ENCODE measurements around the gene SF3B1. TPM values are rescaled to one million over a fixed set of nuclear protein-coding genes. Genes with fewer than 3 reads are reported as not detected.

Gene SF3B1
- total and polyA plus RNA-seq, 2 experiments from 2014 or later: 196 to 216 TPM

DNA sequence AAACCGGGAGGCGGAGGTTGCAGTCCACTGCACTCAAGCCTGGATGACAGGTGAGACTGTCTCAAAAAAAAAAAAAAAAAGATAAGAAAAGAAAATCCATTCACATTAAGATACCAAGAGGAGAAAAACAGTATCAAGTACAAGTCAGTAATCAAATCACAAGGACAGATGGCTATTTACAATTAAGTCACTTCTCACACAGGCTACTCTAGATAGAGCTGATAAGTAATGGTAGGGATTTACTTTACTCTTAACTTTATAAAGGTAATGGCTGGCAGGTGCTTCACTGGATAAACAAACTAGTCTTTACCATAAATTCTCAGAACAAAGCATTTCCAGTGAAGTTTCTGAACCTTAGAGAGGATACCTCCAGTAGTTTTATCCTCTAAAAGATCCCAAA, 11.5 kb downstream of the SF3B1 start:
- H3K27ac ChIP-seq: no peak overlapping the region
- H4K20me1 ChIP-seq (ENCODE audit: insufficient read depth): peaks cover 21% of the 10 kb centered on the region; the same call in 1 of the 2 replicates
- DNase-seq: no peak
- peaks cover 27% of the 10 kb centered on the region; the same call in 1 of the 2 replicates for H3F3A ChIP-seq (ENCODE audit: insufficient read depth)
- no peaks in the 10 kb centered on the region for H3K27me3 ChIP-seq (replicated peaks; ENCODE audit: insufficient read depth)
- no peak overlapping the region for H3K4me3 ChIP-seq
- H3K9me2 ChIP-seq (ENCODE audit: insufficient read depth): no peaks in the 10 kb centered on the region
- no peaks in the 10 kb centered on the region for H3K9me3 ChIP-seq (ENCODE audit: low read depth)
- TF ChIP-seq EZH2 (IDR thresholded peaks at IDR 0.05; ENCODE audit: insufficient read depth, poor library complexity, severe bottlenecking) (no peak), EZH2phosphoT487 (IDR thresholded peaks at IDR 0.05; ENCODE audit: insufficient read depth, low read depth) (no peak)
- H3K4me2 ChIP-seq (ENCODE audit: unreplicated experiment): no peak overlapping the region
- in situ Hi-C loops (cut with MboI): no loop called here
- H3K9ac ChIP-seq: no peak overlapping the region
- peaks cover 38% of the 10 kb centered on the region for H3K36me3 ChIP-seq (ENCODE audit: low read depth)
- 95 to 100% methylated on average over 2 of the region's 2 CpGs for WGBS, 2 experiments (ENCODE audit: low coverage in 1 of 2, low lambda C conversion rate in 2 of 2, missing lambda C conversion rate in 2 of 2)
- peaks cover 100% of the 10 kb centered on the region for H3K79me2 ChIP-seq (ENCODE audit: insufficient read depth)
- peaks cover 18% of the 10 kb centered on the region for H3K4me1 ChIP-seq (ENCODE audit: insufficient read depth)
- no peak overlapping the region for H2AFZ ChIP-seq

DNA sequence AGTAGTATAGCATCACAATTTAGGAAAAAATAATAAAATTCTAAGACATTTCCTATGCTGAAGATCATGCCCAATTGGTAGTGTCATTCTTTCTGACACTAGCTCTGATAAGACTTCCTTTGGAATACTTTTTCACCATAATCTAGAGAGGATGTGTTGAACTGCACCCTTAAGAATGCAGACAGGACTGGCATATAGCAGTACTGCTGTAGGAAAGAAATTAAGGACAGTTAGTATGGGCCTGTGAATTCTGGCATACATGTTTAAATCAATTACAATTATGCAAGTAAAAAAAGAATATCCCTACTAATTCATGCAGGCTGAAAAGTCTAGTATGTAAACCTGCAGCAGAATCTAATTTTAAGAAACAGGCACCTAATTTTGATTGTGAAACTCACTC, 15.4 kb downstream of the SF3B1 start:
- no peak overlapping the region for H3K4me3 ChIP-seq
- peaks cover 100% of the 10 kb centered on the region for H3K79me2 ChIP-seq (ENCODE audit: insufficient read depth)
- no peaks in the 10 kb centered on the region for H3K27me3 ChIP-seq (replicated peaks; ENCODE audit: insufficient read depth)
- H3K4me2 ChIP-seq (ENCODE audit: unreplicated experiment): no peak overlapping the region
- H3K9ac ChIP-seq: no peak overlapping the region
- TF ChIP-seq EZH2 (IDR thresholded peaks at IDR 0.05; ENCODE audit: insufficient read depth, poor library complexity, severe bottlenecking): no peak
- TF ChIP-seq EZH2phosphoT487 (IDR thresholded peaks at IDR 0.05; ENCODE audit: insufficient read depth, low read depth): no peak
- H3F3A ChIP-seq (ENCODE audit: insufficient read depth): peaks cover 21% of the 10 kb centered on the region; the same call in 1 of the 2 replicates
- in situ Hi-C loops (cut with MboI): no loop called here
- peaks cover 6% of the 10 kb centered on the region; the same call in 1 of the 2 replicates for H4K20me1 ChIP-seq (ENCODE audit: insufficient read depth)
- H3K9me2 ChIP-seq (ENCODE audit: insufficient read depth): no peaks in the 10 kb centered on the region
- DNase-seq: no peak
- no peak overlapping the region for H2AFZ ChIP-seq
- no peaks in the 10 kb centered on the region for H3K9me3 ChIP-seq (ENCODE audit: low read depth)
- H3K27ac ChIP-seq: no peak overlapping the region
- H3K36me3 ChIP-seq (ENCODE audit: low read depth): peaks cover 72% of the 10 kb centered on the region
- no peaks in the 10 kb centered on the region for H3K4me1 ChIP-seq (ENCODE audit: insufficient read depth)

DNA sequence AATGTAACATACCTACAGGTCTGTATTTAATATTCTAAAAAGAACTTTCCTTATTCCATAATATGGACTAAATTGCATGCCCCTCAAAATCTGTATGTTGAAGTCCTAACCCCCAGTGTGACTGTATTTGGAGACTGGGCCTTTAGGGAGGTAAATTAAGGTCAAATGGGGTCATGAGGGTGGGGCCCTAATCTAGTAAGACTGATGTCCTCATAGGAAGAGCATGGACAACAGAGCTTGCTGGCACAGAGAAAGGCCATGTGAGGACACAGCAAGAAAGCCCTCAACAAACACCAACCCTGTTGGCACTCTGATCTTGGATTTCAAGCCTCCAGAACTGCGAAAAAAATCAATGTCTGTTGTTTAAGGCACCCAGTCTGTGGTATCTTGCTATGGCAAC, 18.6 kb downstream of the SF3B1 start:
- H3F3A ChIP-seq (ENCODE audit: insufficient read depth): peaks cover 12% of the 10 kb centered on the region; the same call in 1 of the 2 replicates
- peaks cover 100% of the 10 kb centered on the region for H3K79me2 ChIP-seq (ENCODE audit: insufficient read depth)
- no peak for TF ChIP-seq EZH2phosphoT487 (IDR thresholded peaks at IDR 0.05; ENCODE audit: insufficient read depth, low read depth)
- TF ChIP-seq EZH2 (IDR thresholded peaks at IDR 0.05; ENCODE audit: insufficient read depth, poor library complexity, severe bottlenecking): no peak
- no peaks in the 10 kb centered on the region for H3K9me3 ChIP-seq (ENCODE audit: low read depth)
- peaks cover 79% of the 10 kb centered on the region for H3K36me3 ChIP-seq (ENCODE audit: low read depth)
- no peak overlapping the region for H3K27ac ChIP-seq
- no peak overlapping the region for H3K9ac ChIP-seq
- no peak overlapping the region for H2AFZ ChIP-seq
- whole genome bisulfite sequencing, 2 experiments (ENCODE audit: low coverage in 1 of 2, low lambda C conversion rate in 2 of 2, missing lambda C conversion rate in 2 of 2): 94 to 100% methylated on average over 1 of the region's 1 CpG
- H3K4me1 ChIP-seq (ENCODE audit: insufficient read depth): no peaks in the 10 kb centered on the region
- H3K4me3 ChIP-seq: no peak overlapping the region
- no peak for DNase-seq
- no peak overlapping the region for H3K4me2 ChIP-seq (ENCODE audit: unreplicated experiment)
- no peaks in the 10 kb centered on the region for H3K9me2 ChIP-seq (ENCODE audit: insufficient read depth)
- no peaks in the 10 kb centered on the region for H3K27me3 ChIP-seq (replicated peaks; ENCODE audit: insufficient read depth)
- in situ Hi-C loops (cut with MboI): no loop called here
- no peaks in the 10 kb centered on the region; the same call in 1 of the 2 replicates for H4K20me1 ChIP-seq (ENCODE audit: insufficient read depth)

DNA sequence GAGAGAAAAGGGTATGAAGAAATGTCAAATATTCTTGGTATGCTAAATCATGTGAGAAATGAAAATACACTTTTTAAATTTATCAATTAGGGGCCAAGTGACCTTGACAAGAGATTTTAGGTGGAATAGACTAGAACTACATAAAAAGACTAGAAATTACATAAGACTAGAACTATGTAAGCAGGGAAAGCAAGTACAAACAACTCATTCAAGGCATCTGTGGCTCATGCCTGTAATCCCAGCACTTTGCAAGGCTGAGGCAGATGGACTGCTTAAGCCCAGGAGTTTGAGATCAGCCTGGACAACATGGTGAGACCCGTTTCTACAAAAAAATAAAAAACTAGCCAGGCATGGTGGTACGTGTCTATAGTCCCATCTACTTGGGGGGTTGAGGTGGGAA, 20.3 kb downstream of the SF3B1 start:
- Histone ChIP-seq H3K4me1 (ENCODE audit: insufficient read depth) (no peaks in the 10 kb centered on the region), H3F3A (ENCODE audit: insufficient read depth) (peaks cover 9% of the 10 kb centered on the region; the same call in 1 of the 2 replicates), H3K4me2 (ENCODE audit: unreplicated experiment) (no peak overlapping the region), H2AFZ (no peak overlapping the region), H4K20me1 (ENCODE audit: insufficient read depth) (no peaks in the 10 kb centered on the region), H3K36me3 (ENCODE audit: low read depth) (peaks cover 80% of the 10 kb centered on the region), H3K9me3 (ENCODE audit: low read depth) (no peaks in the 10 kb centered on the region), H3K4me3 (no peak overlapping the region), H3K9ac (no peak overlapping the region), H3K27me3 (replicated peaks; ENCODE audit: insufficient read depth) (no peaks in the 10 kb centered on the region), H3K9me2 (ENCODE audit: insufficient read depth) (no peaks in the 10 kb centered on the region), H3K27ac (no peak overlapping the region), H3K79me2 (ENCODE audit: insufficient read depth) (peaks cover 100% of the 10 kb centered on the region)
- WGBS, 2 experiments (ENCODE audit: low coverage in 1 of 2, low lambda C conversion rate in 2 of 2, missing lambda C conversion rate in 2 of 2): 74 to 80% methylated on average over 2 of the region's 2 CpGs
- TF ChIP-seq EZH2phosphoT487 (IDR thresholded peaks at IDR 0.05; ENCODE audit: insufficient read depth, low read depth) (no peak), EZH2 (IDR thresholded peaks at IDR 0.05; ENCODE audit: insufficient read depth, poor library complexity, severe bottlenecking) (no peak)
- no peak for DNase-seq
- in situ Hi-C loops (cut with MboI): no loop called here

DNA sequence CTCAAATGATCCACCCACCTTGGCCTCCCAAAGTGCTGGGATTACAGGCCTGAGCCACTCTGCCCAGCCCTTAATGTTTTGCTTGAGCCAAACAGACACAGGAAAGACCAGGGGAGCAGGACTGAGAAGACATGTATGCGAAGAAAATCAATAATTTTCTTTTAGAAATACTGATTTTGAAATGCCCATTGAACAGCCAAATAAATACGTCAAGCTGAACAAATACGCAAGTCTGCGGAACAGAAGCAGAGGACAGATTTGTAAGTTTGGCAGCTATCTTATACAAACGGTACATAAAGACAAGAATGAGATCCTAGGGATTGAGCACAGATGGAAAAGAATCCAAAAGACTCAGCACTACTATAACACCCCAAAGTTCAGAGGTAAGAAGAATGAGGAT, 20.8 kb downstream of the SF3B1 start:
- H3F3A ChIP-seq (ENCODE audit: insufficient read depth): peaks cover 4% of the 10 kb centered on the region; the same call in 1 of the 2 replicates
- no peak overlapping the region for H3K4me3 ChIP-seq
- no peak overlapping the region for H3K9ac ChIP-seq
- H3K36me3 ChIP-seq (ENCODE audit: low read depth): peaks cover 80% of the 10 kb centered on the region
- in situ Hi-C loops (cut with MboI): no loop called here
- TF ChIP-seq EZH2 (IDR thresholded peaks at IDR 0.05; ENCODE audit: insufficient read depth, poor library complexity, severe bottlenecking) (no peak), EZH2phosphoT487 (IDR thresholded peaks at IDR 0.05; ENCODE audit: insufficient read depth, low read depth) (no peak)
- no peaks in the 10 kb centered on the region for H4K20me1 ChIP-seq (ENCODE audit: insufficient read depth)
- no peaks in the 10 kb centered on the region for H3K9me3 ChIP-seq (ENCODE audit: low read depth)
- no peaks in the 10 kb centered on the region for H3K9me2 ChIP-seq (ENCODE audit: insufficient read depth)
- H3K79me2 ChIP-seq (ENCODE audit: insufficient read depth): peaks cover 100% of the 10 kb centered on the region
- H3K4me1 ChIP-seq (ENCODE audit: insufficient read depth): no peaks in the 10 kb centered on the region
- no peaks in the 10 kb centered on the region for H3K27me3 ChIP-seq (replicated peaks; ENCODE audit: insufficient read depth)
- DNase-seq: no peak
- H3K27ac ChIP-seq: no peak overlapping the region
- WGBS, 2 experiments (ENCODE audit: low coverage in 1 of 2, low lambda C conversion rate in 2 of 2, missing lambda C conversion rate in 2 of 2): 86 to 89% methylated on average over 5 of the region's 5 CpGs
- H2AFZ ChIP-seq: no peak overlapping the region
- no peak overlapping the region for H3K4me2 ChIP-seq (ENCODE audit: unreplicated experiment)
